Measurements from ENCODE around the gene CST6. TPM values are rescaled to one million over a fixed set of nuclear protein-coding genes. Genes with fewer than 3 reads are reported as not detected.
A peak's percentile ranks its signal among the peaks of the same experiment; 100 is the strongest.

The CST6 gene
- total RNA-seq, 1 donor from 2014 or later, result not detected

GRCh38 chr11:66013762-66014100, 1.9 kb downstream of the CST6 start:
- Mint-ChIP-seq H3K9me3 (no peaks in the 10 kb centered on the region), H3K4me3 (no peak overlapping the region), H3K27ac (ENCODE audit: unreplicated experiment) (no peak overlapping the region), H3K4me1 (no peaks in the 10 kb centered on the region), H3K36me3 (ENCODE audit: low read depth) (no peaks in the 10 kb centered on the region), H3K27me3 (ENCODE audit: low read depth) (no peaks in the 10 kb centered on the region)
- DNase-seq (ENCODE audit: low read depth, low spot score), result no peak
- no peak for TF ChIP-seq CTCF (conservative IDR thresholded peaks at IDR 0.05)

- Mint-ChIP-seq H3K4me3 (peak overlapping the region; percentile 19), H3K27ac (ENCODE audit: unreplicated experiment) (no peak overlapping the region)
Measured at GRCh38 chr11:66014804-66015453, 3.1 kb downstream of the CST6 start.

GRCh38 chr11:66015454-66015881, 3.7 kb downstream of the CST6 start:
- H3K27me3 Mint-ChIP-seq (ENCODE audit: low read depth), result no peaks in the 10 kb centered on the region
- H3K4me3 Mint-ChIP-seq, result no peak overlapping the region
- H3K4me1 Mint-ChIP-seq, result no peaks in the 10 kb centered on the region
- no peak for DNase-seq (ENCODE audit: low read depth, low spot score)
- no peaks in the 10 kb centered on the region for H3K9me3 Mint-ChIP-seq
- no peaks in the 10 kb centered on the region for H3K36me3 Mint-ChIP-seq (ENCODE audit: low read depth)
- no peak for TF ChIP-seq CTCF (conservative IDR thresholded peaks at IDR 0.05)
- no peak overlapping the region for H3K27ac Mint-ChIP-seq (ENCODE audit: unreplicated experiment)

More at GRCh38 chr11:66014804-66015453, 3.1 kb downstream of the CST6 start:
- TF ChIP-seq CTCF (conservative IDR thresholded peaks at IDR 0.05), result no peak
- H3K4me1 Mint-ChIP-seq, result no peaks in the 10 kb centered on the region
- no peaks in the 10 kb centered on the region for H3K27me3 Mint-ChIP-seq (ENCODE audit: low read depth)
- DNase-seq (ENCODE audit: low read depth, low spot score), result no peak
- no peaks in the 10 kb centered on the region for H3K9me3 Mint-ChIP-seq
- H3K36me3 Mint-ChIP-seq (ENCODE audit: low read depth), result no peaks in the 10 kb centered on the region

GRCh38 chr11:66015936-66016792, 4.4 kb downstream of the CST6 start:
- no peak for DNase-seq (ENCODE audit: low read depth, low spot score)

GRCh38 chr11:66016793-66017177, 5.0 kb downstream of the CST6 start:
- no peak overlapping the region for H3K27ac Mint-ChIP-seq (ENCODE audit: unreplicated experiment)
- DNase-seq (ENCODE audit: low read depth, low spot score), result no peak
- H3K27me3 Mint-ChIP-seq (ENCODE audit: low read depth), result no peaks in the 10 kb centered on the region
- TF ChIP-seq CTCF (conservative IDR thresholded peaks at IDR 0.05), result no peak
- H3K4me1 Mint-ChIP-seq, result no peaks in the 10 kb centered on the region
- H3K36me3 Mint-ChIP-seq (ENCODE audit: low read depth), result no peaks in the 10 kb centered on the region
- no peak overlapping the region for H3K4me3 Mint-ChIP-seq
- H3K9me3 Mint-ChIP-seq, result no peaks in the 10 kb centered on the region

More at GRCh38 chr11:66015936-66016792, 4.4 kb downstream of the CST6 start:
- no peaks in the 10 kb centered on the region for H3K36me3 Mint-ChIP-seq (ENCODE audit: low read depth)
- no peaks in the 10 kb centered on the region for H3K27me3 Mint-ChIP-seq (ENCODE audit: low read depth)
- TF ChIP-seq CTCF (conservative IDR thresholded peaks at IDR 0.05), result no peak
- no peak overlapping the region for H3K4me3 Mint-ChIP-seq
- H3K9me3 Mint-ChIP-seq, result no peaks in the 10 kb centered on the region
- H3K27ac Mint-ChIP-seq (ENCODE audit: unreplicated experiment), result no peak overlapping the region
- no peaks in the 10 kb centered on the region for H3K4me1 Mint-ChIP-seq
